Astrocyte of the hippocampus (primary cell): Measurements from ENCODE around the gene CLDN6.

Experiments
- DNase-seq: peaks from one replicate; pipeline ENCODE4 v3.0.0; 2011; ENCODE audit warnings: low read depth, low spot score

Gene CLDN6

GRCh38 chr16:3013998-3014690 lies 3.8 kb downstream of the CLDN6 start:
- DNase-seq, result no peak

GRCh38 chr16:3013491-3013951 lies 4.5 kb downstream of the CLDN6 start:
- no peak for DNase-seq

GRCh38 chr16:3012828-3013420 lies 5.1 kb downstream of the CLDN6 start, which contains the start of gene CLDN9:
Gene CLDN9 (plus strand): TSS chr16:3012923. CDS start chr16:3013363, 440 bp downstream.
- DNase-seq, result no peak

- no peak for DNase-seq
Measured at GRCh38 chr16:3012246-3012645, 5.7 kb downstream of the CLDN6 start.

GRCh38 chr16:3010510-3010909 lies 7.5 kb downstream of the CLDN6 start:
- DNase-seq, result no peak

GRCh38 chr16:3009568-3010390 lies 8.2 kb downstream of the CLDN6 start:
- DNase-seq, result peak; percentile 51

GRCh38 chr16:3008690-3009037 lies 9.3 kb downstream of the CLDN6 start:
- no peak for DNase-seq

- DNase-seq, result no peak
Measured at GRCh38 chr16:3007957-3008689, 9.9 kb downstream of the CLDN6 start.

- DNase-seq, result no peak
Measured at GRCh38 chr16:3007059-3007956, 10.7 kb downstream of the CLDN6 start.

GRCh38 chr16:3004781-3005284 lies 13.2 kb downstream of the CLDN6 start:
- DNase-seq, result no peak

GRCh38 chr16:3004319-3004718 lies 13.7 kb downstream of the CLDN6 start:
- no peak for DNase-seq

- peak; percentile 99 for DNase-seq
Measured at GRCh38 chr16:3003582-3004270, 14.3 kb downstream of the CLDN6 start.

GRCh38 chr16:3001316-3001715 lies 16.7 kb downstream of the CLDN6 start:
- DNase-seq, result no peak

GRCh38 chr16:3000540-3000939 lies 17.4 kb downstream of the CLDN6 start:
- no peak for DNase-seq

- DNase-seq, result no peak
Measured at GRCh38 chr16:2999929-3000328, 18.1 kb downstream of the CLDN6 start.

- DNase-seq, result no peak
Measured at GRCh38 chr16:2996298-2996697, 21.7 kb downstream of the CLDN6 start.

- DNase-seq, result no peak
Measured at GRCh38 chr16:2992383-2993081, 25.5 kb downstream of the CLDN6 start.

GRCh38 chr16:2991566-2992261 lies 26.3 kb downstream of the CLDN6 start:
- DNase-seq, result no peak

- DNase-seq, result no peak
Measured at GRCh38 chr16:2990891-2991290, 27.1 kb downstream of the CLDN6 start.
